DMS 273 treated with DMSO at 0.1 percent for 48 hours (cell line): ENCODE results near the gene RAPGEF3.

Experiments used
- DNase-seq: peaks from one replicate; lab custom pipeline; 2025; lab: John Stamatoyannopoulos, UW

RAPGEF3 gene

GRCh38 chr12:47743311-47743860 lies 15.3 kb downstream of the RAPGEF3 start:
- no peak for DNase-seq

GRCh38 chr12:47742253-47742825 lies 16.3 kb downstream of the RAPGEF3 start:
- DNase-seq = no peak

GRCh38 chr12:47741340-47741703 lies 17.4 kb downstream of the RAPGEF3 start:
- no peak for DNase-seq

- no peak for DNase-seq
Observed at GRCh38 chr12:47740606-47741339, 17.9 kb downstream of the RAPGEF3 start.

- no peak for DNase-seq
Observed at GRCh38 chr12:47739979-47740378, 18.7 kb downstream of the RAPGEF3 start.

GRCh38 chr12:47739297-47739696 lies 19.4 kb downstream of the RAPGEF3 start:
- no peak for DNase-seq

GRCh38 chr12:47737936-47738594 lies 20.6 kb downstream of the RAPGEF3 start:
- DNase-seq = no peak

- no peak for DNase-seq
Observed at GRCh38 chr12:47736877-47737676, 21.6 kb downstream of the RAPGEF3 start.

GRCh38 chr12:47736216-47736615 lies 22.5 kb downstream of the RAPGEF3 start:
- DNase-seq = no peak

- DNase-seq = no peak
Observed at GRCh38 chr12:47735649-47736048, 23.0 kb downstream of the RAPGEF3 start.

- DNase-seq = no peak
Observed at GRCh38 chr12:47734725-47735480, 23.8 kb downstream of the RAPGEF3 start.

- no peak for DNase-seq
Observed at GRCh38 chr12:47733142-47733541, 25.5 kb downstream of the RAPGEF3 start.

GRCh38 chr12:47732504-47732903 lies 26.2 kb downstream of the RAPGEF3 start:
- no peak for DNase-seq

GRCh38 chr12:47731723-47732122 lies 27.0 kb downstream of the RAPGEF3 start:
- DNase-seq = no peak

GRCh38 chr12:47730341-47730744 lies 28.3 kb downstream of the RAPGEF3 start:
- no peak for DNase-seq

GRCh38 chr12:47729233-47729632 lies 29.4 kb downstream of the RAPGEF3 start:
- DNase-seq = no peak

GRCh38 chr12:47725893-47726292 lies 32.8 kb downstream of the RAPGEF3 start:
- DNase-seq = no peak

- DNase-seq = no peak
Observed at GRCh38 chr12:47725091-47725772, 33.4 kb downstream of the RAPGEF3 start, which contains the start of gene ENDOU. Gene ENDOU (minus strand): TSS chr12:47725490. CDS start chr12:47725413, 77 bp downstream.

- no peak for DNase-seq
Observed at GRCh38 chr12:47722941-47723631, 35.6 kb downstream of the RAPGEF3 start.
